LNCaP clone FGC (cell line): Measurements from ENCODE around the gene CDK5RAP3.
"Not testable (repeated sequence)": the region's sequence is repeated elsewhere in the genome, so short reads cannot be mapped to it uniquely, and the experiment has no call there.

Experiments used
- DNase-seq: peaks from one replicate; pipeline ENCODE4 v3.0.0-alpha.2; 2011; ENCODE audit warnings: low read depth
- H3K4me3 ChIP-seq: 2 replicates; pipeline ENCODE4 v1.5.1; 2011; ENCODE audit warnings: mild to moderate bottlenecking, low read depth, low read length, control low read depth
- CTCF ChIP-seq: IDR thresholded peaks from 2 replicates; pipeline ENCODE4 v1.5.1; 2012; ENCODE audit warnings: mild to moderate bottlenecking; ENCODE audit not compliant: control insufficient read depth, insufficient read depth; ENCODE audit errors: extremely low read depth

Gene CDK5RAP3

GRCh38 chr17:47998044-47998443, 27.1 kb downstream of the CDK5RAP3 start:
- no peak for TF ChIP-seq CTCF
- no peak overlapping the region for H3K4me3 ChIP-seq
- DNase-seq = no peak

GRCh38 chr17:47999582-47999981, 28.7 kb downstream of the CDK5RAP3 start:
- no peak overlapping the region for H3K4me3 ChIP-seq
- no peak for TF ChIP-seq CTCF
- DNase-seq = no peak

- TF ChIP-seq CTCF = no peak
- no peak for DNase-seq
- no peak overlapping the region for H3K4me3 ChIP-seq
These were observed 30.3 kb downstream of the CDK5RAP3 start for GRCh38 chr17:48001197-48001596.

DNA sequence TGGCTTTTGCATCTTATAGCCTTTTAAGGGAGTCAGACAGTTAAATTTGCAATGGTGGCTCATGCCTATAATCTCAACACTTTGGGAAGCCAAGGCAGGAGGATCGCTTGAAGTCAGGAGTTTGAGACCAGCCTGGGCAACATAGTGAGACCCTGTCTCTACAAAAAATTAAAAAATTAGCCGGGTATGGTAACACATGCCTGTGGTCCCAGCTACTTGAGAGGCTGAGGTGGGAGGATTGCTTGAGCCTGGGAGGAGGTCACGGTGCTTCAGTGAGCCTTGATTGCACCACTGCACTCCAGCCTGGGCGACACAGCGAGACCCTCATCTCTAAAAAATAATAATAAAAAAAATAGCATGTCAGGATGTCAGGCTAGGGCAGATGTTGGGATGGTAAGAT, 30.7 kb downstream of the CDK5RAP3 start:
- H3K4me3 ChIP-seq, DNase-seq: not testable (repeated sequence)

DNA sequence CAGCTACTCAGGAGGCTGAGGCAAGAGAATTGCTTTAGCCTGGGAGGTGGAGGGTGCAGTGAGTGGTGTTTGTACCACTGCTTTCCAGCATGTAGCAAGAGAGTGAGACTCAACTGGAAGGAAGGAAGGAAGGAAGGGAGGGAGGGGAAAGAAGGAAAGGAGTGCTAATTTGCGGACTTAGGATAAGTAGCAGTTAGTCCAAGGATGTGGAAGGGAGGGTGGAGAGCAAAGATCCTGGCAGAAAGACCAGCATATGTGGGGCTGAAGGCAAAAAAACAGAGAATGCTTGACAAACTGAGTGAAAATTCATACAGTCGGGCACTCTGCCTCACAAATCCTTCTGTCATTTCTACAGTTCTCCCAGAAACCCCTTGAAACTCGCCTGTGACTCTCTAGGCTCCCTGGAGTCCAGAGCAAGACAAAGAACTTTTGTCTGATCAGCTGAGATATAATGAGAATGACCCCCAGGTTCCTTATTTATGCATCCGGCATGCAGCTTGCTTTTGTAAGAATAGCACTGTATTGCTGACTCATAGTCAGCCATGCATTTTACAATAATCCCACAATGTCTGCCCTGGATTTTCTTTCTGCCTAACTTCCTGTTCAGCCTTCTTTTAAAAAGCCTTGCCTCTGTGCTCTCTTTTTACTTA, 31.5 kb downstream of the CDK5RAP3 start:
- no peak for DNase-seq
- TF ChIP-seq CTCF = no peak
- no peak overlapping the region for H3K4me3 ChIP-seq

- no peak for TF ChIP-seq CTCF
- H3K4me3 ChIP-seq = no peak overlapping the region
- DNase-seq = no peak
These were observed 32.1 kb downstream of the CDK5RAP3 start for GRCh38 chr17:48002916-48003416.

DNA sequence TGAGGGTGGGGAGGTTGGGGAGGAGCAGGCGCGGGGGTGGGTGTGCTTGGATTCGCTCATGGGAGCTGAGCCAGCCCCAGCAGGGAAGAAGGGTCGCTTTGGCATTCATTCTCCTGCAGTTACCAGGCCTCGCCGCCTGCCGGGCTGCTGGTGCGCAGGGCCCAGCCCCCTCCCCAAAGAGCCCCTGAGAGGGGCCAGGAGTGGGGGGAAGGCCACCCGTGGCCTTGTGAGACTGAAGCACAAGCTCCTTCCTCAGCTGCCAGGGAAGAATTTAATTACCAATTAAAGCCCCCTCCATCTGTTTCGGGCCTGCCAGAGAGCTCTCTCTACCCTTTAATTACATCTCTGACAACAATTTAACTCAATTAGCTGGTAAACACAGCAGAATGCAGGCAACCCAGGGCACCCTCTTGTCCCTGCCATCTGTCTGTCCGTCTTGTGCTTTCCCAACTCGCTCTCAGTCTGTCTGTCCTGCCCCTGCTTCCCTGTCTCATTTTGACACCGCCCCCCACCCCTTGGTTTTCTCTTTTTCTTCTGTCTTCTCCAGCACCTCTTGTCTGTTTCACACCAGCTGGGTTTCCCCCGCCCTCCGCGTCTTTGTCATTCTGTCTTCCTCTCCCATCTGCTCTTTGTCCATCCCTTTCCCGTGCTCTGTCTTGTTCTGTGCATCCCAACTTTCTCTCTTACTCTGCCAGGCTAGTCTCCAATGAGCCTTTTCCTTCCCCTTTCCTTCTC, 32.7 kb downstream of the CDK5RAP3 start:
- DNase-seq = no peak
- no peak for TF ChIP-seq CTCF
- no peak overlapping the region for H3K4me3 ChIP-seq
